ENCODE measurements around the gene CCNG1.
"Not testable (repeated sequence)": the region's sequence is repeated elsewhere in the genome, so short reads cannot be mapped to it uniquely, and the experiment has no call there.

Gene CCNG1

DNA sequence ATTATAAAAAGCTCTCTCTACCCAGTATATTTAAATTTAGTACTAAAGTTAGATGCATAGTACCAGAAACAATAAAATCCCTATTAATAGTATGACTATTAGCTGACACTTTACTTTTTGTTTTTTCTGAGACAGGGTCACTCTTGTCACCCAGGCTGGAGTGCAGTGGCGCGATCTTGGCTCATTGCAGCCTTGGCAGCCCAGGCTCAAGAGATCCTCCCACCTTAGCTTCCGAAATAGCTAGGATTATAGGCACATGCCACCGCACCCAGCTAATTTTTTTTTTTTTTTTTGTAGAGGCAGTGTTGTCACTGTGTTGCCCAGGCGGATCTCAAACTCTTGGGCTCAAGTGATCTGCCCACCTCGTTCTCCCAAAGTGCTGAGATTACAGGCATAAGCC, 8.0 kb downstream of the CCNG1 start:
- no peak for DNase-seq

DNA sequence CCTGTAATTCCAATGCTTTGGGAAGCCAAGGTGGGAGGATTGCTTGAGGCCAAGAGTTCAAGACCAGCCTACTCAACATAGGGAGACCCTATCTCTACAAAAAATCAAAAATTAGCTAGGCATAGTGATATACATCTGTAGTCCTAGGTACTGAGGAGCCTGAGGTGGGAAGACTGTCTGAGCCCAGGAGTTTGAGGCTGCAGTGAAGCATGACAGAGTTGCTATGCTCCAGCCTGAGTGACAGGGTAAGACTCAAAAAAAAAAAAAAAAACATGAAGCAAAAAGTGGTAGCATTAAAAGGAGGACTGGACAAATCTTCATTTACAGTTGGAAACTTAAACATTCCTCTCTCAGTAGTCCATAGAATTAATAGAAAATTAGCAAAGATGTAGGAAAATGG, 9.8 kb downstream of the CCNG1 start:
- DNase-seq: no peak

DNA sequence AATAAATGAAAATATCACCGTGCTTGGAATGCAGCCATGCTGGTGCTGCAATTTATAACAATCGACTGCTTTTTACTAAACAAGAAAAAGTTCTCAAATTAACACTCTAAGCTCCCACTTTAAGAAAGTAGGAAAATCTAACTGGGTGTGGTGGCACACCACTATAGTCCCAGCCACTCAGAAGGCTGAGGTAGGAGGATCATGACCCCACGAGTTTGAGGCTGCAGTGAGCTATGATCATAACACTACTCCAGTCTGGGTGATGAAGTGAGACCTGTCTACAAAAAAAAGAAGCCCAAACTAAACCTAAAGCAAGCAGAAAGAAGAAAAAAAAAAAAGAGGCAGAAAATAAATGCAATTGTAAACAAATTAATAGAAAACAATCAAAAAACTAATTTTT, 10.5 kb downstream of the CCNG1 start:
- DNase-seq: no peak

- no peak for DNase-seq
These were observed 11.1 kb downstream of the CCNG1 start for GRCh38 chr5:163448491-163448890.

- no peak for DNase-seq
These were observed 14.1 kb downstream of the CCNG1 start for GRCh38 chr5:163451489-163451888.

DNA sequence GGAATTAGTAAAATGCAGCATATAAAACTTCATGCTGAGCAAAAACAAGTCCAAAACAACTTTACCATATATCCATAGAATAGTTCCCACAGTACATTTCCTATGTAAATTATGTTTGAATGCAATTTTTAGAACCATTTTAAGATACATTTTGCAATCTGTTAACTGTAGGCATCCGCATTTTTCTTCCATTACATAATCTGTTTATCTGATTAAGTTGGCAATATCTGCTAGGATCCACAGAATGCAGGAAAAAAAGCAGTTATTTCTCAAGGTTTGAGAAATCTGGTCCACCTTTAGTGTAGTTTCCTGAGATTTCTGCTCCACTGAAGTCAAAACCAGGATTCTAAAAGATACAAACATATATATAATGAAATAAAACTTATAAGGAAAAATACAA, 16.3 kb downstream of the CCNG1 start:
- no peak for DNase-seq

- DNase-seq: not testable (repeated sequence)
These were observed 18.0 kb downstream of the CCNG1 start for GRCh38 chr5:163455406-163455805.

- no peak for DNase-seq
These were observed 18.7 kb downstream of the CCNG1 start for GRCh38 chr5:163456029-163456589.

GRCh38 chr5:163456840-163457239, 19.4 kb downstream of the CCNG1 start:
- no peak for DNase-seq

DNA sequence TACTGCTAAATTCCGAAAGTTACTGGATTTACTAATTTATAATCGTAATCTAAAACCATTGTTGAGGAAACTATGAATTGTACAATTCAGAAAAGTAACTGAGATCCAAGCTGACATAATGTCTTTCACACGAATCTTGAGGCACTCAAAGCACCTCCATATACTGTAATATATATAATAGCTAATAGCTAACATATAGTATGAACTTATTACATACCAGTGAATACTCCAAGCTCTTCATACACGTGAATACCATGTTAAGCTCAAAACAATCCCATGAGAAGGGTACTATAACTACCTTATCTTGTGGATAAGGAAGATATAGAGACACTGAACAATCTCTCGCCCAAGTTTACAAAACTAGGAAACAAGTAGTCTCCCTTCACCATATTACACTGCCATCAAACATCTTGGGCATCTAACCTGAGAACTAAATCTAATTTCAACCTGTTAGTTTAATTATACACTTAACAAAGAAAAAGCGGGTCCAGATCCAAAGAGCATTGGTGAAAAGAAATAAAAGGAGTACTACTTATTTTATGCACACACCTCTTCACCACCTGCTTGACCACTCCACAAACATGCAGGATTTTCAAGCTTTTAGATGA, 21.5 kb downstream of the CCNG1 start:
- no peak for DNase-seq

- DNase-seq: no peak
These were observed 22.0 kb downstream of the CCNG1 start for GRCh38 chr5:163459462-163459818.

DNA sequence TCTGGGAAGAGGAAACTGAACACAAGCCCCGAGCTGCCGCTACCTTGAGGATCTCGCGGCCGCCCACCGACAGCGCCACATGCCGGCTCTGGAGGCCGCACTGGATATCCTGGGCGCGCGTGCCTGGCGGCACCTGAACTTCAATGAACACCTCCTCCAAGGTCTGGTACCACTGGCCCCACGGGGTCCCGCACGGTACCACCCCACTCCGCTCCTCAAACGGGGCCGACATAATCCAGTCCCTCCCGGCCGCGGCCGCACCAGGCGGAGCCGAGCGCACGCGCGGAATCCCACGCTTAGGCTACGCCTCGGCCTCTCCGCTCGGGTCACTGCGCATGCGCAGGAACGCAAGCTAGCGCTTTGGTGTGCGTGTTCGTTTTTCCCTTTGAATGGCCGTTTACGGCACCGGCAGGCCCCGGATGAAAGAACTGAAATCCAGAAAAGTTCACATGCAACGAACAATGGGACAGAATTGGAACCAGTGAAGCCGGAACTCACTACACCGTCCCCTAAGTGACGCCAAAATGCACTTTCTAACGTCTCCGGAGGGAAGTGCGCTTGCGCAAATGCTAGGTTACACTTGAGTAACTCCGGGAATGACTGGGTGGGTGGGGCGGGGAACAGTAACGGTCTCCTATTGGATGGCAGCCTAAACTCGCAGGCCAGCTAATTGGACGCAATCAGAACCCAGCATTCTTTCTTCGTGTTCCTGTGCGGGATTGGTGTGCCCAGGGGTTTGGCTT, 22.6 kb downstream of the CCNG1 start, which contains the start of gene NUDCD2:
Gene NUDCD2, minus strand, starts transcription at position 284 of the 743 bp plus-strand sequence. Its CDS starts 52 bp downstream, at position 232.
- peak; percentile 97 for DNase-seq

GRCh38 chr5:163460562-163461171, 23.3 kb downstream of the CCNG1 start, which contains the start of gene HMMR:
Gene HMMR, plus strand, starts transcription at chr5:163460632. Its CDS starts 61 bp downstream, at chr5:163460693.
- DNase-seq: no peak

GRCh38 chr5:163463063-163463435, 25.7 kb downstream of the CCNG1 start:
- DNase-seq: no peak

DNA sequence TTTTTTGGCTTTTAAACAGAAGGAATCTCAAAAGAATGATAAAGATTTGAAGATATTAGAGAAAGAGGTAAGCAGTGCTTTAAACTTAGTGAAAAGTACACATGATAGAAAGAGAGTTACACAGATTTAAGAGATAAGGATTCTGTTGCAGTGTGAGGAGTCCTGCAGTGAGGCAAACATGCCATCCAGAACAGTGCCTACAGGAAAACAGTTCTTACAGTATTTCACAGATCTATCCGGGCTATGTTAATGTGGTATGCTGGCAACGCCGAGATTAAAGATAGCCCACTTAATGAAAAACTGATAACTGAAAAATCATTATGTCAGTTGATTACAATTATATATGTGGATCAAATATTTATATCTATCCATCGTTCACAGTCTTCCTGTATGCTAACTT, 30.3 kb downstream of the CCNG1 start:
- DNase-seq: no peak

GRCh38 chr5:163473635-163474243, 36.3 kb downstream of the CCNG1 start:
- DNase-seq: peak; percentile 44

DNA sequence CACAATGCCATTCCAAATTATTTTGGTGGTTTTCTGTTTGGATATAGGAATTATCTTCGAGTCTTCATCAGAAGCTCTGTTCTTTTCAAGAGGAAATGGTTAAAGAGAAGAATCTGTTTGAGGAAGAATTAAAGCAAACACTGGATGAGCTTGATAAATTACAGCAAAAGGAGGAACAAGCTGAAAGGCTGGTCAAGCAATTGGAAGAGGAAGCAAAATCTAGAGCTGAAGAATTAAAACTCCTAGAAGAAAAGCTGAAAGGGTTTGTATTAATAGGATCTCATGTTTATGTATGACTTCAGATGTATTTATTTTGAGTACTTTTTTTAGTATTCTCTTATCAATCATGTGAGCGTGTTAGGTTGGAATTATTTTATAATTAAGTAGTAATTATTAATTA, 38.0 kb downstream of the CCNG1 start:
- DNase-seq: no peak

- no peak for DNase-seq
These were observed 41.0 kb downstream of the CCNG1 start for GRCh38 chr5:163478126-163478981.

DNA sequence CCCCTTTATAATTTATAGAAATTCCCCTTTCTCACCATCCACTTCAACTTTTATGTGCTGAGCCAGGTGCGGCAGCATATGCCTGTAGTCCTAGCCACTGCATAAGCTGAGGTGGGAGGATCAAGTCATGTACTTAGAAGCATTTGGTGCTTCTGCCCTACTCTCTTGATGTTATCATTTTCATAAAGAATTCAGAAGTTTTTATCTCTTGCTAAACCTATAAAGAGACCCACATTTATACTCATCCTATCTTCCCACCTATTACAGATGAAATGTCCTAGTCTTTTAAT, 41.5 kb downstream of the CCNG1 start:
- DNase-seq: no peak

GRCh38 chr5:163489055-163489744, 51.8 kb downstream of the CCNG1 start:
- peak; percentile 32 for DNase-seq

GRCh38 chr5:163489745-163490075, 52.3 kb downstream of the CCNG1 start:
- DNase-seq: no peak
